Stimulated activated naive CD8-positive, alpha-beta T cell treated with anti-CD3 and anti-CD28 coated beads, Interleukin-15, Interleukin-2, amounts not matched to agents 100 ng/mL and 50 ng/mL, for 24 hours (primary cell): Measurements from ENCODE around the gene CEP112.

Source experiments
- H3K27ac Mint-ChIP-seq: one replicate; pipeline ENCODE4 v1.8.0; 2021; ENCODE audit warnings: mild to moderate bottlenecking, mixed read lengths
- H3K27me3 Mint-ChIP-seq: one replicate; pipeline ENCODE4 v1.8.0; 2021; ENCODE audit warnings: mixed read lengths
- H3K36me3 Mint-ChIP-seq: one replicate; pipeline ENCODE4 v1.8.0; 2021; ENCODE audit warnings: low read depth, mixed read lengths
- H3K4me1 Mint-ChIP-seq: one replicate; pipeline ENCODE4 v1.8.0; 2021; ENCODE audit warnings: low read depth, mixed read lengths
- H3K4me3 Mint-ChIP-seq: one replicate; pipeline ENCODE4 v1.8.0; 2021; ENCODE audit warnings: mild to moderate bottlenecking, mixed read lengths
- H3K9me3 Mint-ChIP-seq: one replicate; pipeline ENCODE4 v1.8.0; 2021; ENCODE audit warnings: mixed read lengths

CEP112 gene

DNA sequence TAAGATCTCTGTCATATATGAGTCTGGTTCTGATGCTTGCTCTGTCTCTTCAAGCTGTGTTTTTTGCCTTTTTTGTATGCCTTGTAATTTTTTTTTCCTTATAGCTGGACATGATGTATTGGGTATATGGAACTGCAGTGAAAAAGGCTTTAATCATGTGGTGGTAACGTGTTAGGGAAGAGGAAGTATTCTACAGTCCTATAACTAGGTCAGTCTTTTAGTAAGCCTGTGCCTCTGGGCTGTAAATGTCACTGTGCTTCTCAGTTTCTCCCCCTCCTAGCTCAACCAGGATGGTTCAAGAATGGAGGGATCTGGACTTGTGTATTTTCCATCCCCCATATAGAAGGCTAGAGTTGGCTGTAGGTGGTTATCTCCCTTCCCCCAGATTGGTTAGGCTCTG, 428.1 kb downstream of the CEP112 start:
- H3K36me3 Mint-ChIP-seq: no peaks in the 10 kb centered on the region
- no peaks in the 10 kb centered on the region for H3K27me3 Mint-ChIP-seq
- no peaks in the 10 kb centered on the region for H3K4me1 Mint-ChIP-seq
- H3K4me3 Mint-ChIP-seq: no peak overlapping the region
- H3K27ac Mint-ChIP-seq: no peak overlapping the region
- no peaks in the 10 kb centered on the region for H3K9me3 Mint-ChIP-seq

DNA sequence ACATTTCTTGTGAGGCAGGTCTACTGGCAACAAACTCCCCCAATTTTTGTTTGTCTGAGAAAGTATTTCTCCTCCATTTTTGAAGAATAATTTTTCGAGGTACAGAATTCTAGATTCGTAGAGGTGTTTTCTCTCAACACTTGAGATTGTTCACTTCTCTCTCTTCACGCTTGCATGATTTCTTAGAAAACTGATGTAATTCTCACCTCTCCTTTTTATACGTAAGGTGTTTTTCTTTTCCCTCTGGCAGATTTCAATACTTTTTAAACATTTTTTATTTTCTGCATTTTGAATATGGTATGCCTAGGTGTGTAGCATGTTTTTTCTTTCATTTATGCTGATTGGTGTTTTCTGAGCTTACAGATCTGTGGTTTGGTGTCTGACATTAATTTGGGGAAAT, 429.0 kb downstream of the CEP112 start:
- Mint-ChIP-seq H3K4me1 (no peaks in the 10 kb centered on the region), H3K27ac (no peak overlapping the region), H3K36me3 (no peaks in the 10 kb centered on the region), H3K4me3 (no peak overlapping the region), H3K27me3 (no peaks in the 10 kb centered on the region), H3K9me3 (no peaks in the 10 kb centered on the region)

DNA sequence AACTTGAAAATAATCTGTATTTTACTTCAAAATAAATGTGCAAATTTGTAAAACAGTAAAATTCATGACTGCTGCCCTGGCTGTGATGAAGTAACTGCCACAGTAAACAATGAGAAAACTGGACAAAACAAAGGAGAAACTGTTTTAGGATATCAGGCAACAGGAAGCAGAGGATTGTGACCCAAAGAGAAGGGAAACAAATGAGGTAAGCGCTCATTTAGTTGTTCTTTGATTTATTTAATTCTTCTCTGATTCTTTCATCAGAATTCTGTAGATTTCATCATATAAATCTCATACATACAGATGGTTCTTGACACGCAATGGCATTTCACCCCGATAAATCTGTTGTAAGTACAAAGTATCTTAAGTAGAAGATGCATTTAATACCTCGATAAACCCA, 432.4 kb downstream of the CEP112 start:
- no peaks in the 10 kb centered on the region for H3K27me3 Mint-ChIP-seq

DNA sequence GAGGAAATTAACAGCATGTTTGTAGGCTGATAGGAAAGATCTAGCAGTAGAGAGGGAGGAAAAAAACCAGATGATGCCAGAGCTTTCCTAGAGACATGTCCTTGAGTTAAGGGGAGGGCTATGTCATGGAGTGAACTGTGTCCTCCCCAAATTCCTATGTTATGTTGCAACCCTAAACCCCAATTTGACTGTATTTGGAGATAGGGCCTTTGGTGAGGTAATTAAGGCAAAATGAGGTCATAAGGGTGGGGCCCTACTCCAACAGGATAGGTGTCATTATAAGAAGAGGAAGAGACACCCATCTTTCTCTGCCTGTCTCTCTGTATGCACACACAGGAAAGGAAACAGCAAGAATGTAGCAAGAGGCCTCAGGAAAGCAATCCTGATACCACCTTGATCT, 435.2 kb downstream of the CEP112 start:
- Mint-ChIP-seq H3K9me3 (no peaks in the 10 kb centered on the region), H3K4me3 (no peak overlapping the region), H3K4me1 (peaks cover 3% of the 10 kb centered on the region), H3K27ac (no peak overlapping the region), H3K27me3 (peaks cover 3% of the 10 kb centered on the region), H3K36me3 (no peaks in the 10 kb centered on the region)

More for the DNA sequence above, 432.4 kb downstream of the CEP112 start:
- no peak overlapping the region for H3K27ac Mint-ChIP-seq
- no peaks in the 10 kb centered on the region for H3K36me3 Mint-ChIP-seq
- H3K4me3 Mint-ChIP-seq: no peak overlapping the region
- H3K4me1 Mint-ChIP-seq: no peaks in the 10 kb centered on the region
- no peaks in the 10 kb centered on the region for H3K9me3 Mint-ChIP-seq

DNA sequence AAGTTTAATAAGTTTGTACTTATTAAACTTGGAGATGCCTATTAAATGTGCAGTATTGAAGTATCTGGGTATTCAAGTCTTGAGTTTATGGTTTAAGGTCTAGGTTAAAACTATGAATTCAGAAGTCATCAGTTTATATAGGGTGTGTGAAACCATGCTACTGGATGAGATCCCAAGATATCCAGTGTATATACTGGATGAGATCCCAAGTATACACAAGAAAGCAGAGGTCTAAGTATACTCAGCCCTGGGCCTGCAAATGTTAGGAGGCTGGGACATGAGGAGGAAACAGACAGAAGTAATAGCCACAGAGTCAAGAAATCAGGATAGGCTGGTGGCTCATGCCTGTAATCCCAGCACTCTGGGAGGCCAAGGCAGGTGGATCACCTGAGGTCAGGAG, 436.1 kb downstream of the CEP112 start:
- peaks cover 7% of the 10 kb centered on the region for H3K27me3 Mint-ChIP-seq
- H3K4me3 Mint-ChIP-seq: no peak overlapping the region
- H3K27ac Mint-ChIP-seq: no peak overlapping the region

DNA sequence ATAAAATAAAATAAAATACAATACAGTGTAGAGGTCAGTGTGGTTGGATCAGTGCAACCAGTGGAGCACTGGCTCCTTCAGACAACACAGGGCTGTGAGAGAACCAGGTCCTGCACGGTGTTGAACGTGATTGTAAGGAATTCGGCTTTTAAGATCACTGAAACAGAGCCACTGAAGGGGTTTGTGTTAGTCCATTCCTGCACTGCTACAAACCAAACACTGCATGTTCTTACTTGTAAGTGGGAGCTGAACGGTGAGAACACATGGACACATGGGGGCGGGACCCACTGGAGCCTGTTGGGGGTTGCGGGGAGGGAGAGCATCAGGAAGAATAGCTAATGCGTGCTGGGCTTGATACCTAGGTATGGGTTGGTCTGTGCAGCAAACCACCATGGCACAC, 437.3 kb downstream of the CEP112 start:
- H3K4me3 Mint-ChIP-seq: no peak overlapping the region

More for the DNA sequence above, 436.1 kb downstream of the CEP112 start:
- peaks cover 11% of the 10 kb centered on the region for H3K4me1 Mint-ChIP-seq
- no peaks in the 10 kb centered on the region for H3K36me3 Mint-ChIP-seq
- H3K9me3 Mint-ChIP-seq: no peaks in the 10 kb centered on the region

DNA sequence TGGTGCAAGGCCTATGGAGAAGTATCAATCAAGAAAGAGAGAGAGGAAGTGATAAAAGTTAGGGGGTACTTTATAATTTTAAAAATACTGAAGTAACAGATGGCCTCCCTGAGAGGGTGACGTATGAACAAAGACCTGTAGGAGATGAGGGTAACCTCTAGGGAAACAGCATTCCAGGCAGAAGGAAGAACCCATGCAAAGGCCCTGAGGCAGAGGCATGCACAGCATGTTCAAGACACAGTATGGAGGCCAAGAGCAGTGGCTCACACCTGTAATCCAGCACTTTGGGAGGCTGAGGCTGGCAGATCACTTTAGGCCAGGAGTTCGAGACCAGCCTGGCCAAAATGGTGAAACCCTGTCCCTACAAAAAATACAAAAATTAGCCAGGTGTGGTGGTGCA, 437.9 kb downstream of the CEP112 start:
- Mint-ChIP-seq H3K27me3 (peaks cover 7% of the 10 kb centered on the region), H3K9me3 (no peaks in the 10 kb centered on the region), H3K36me3 (no peaks in the 10 kb centered on the region), H3K4me1 (peaks cover 21% of the 10 kb centered on the region), H3K27ac (no peak overlapping the region), H3K4me3 (no peak overlapping the region)

More for the DNA sequence above, 437.3 kb downstream of the CEP112 start:
- Mint-ChIP-seq H3K27ac (no peak overlapping the region), H3K9me3 (no peaks in the 10 kb centered on the region), H3K36me3 (no peaks in the 10 kb centered on the region), H3K27me3 (peaks cover 7% of the 10 kb centered on the region), H3K4me1 (peaks cover 21% of the 10 kb centered on the region)

DNA sequence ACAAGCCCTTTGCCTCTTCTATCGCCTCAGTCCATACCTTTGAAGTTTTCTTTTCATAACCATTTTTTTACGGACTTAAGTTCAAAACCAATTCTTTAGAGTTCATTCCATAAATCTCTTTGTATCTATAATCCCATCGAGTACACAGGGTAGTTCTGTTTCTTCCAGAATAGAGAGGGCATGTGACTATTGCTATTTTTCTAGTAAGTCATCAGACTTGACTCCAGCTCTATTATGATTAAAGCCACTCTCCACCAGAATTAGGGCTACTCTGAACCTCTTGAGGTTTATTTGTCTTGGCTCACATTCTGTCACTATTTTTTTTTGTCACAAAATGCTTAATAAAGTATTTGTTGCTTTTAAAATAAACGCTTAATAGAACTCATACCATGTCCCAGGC, 438.6 kb downstream of the CEP112 start:
- peaks cover 21% of the 10 kb centered on the region for H3K4me1 Mint-ChIP-seq
- H3K4me3 Mint-ChIP-seq: no peak overlapping the region
- H3K9me3 Mint-ChIP-seq: no peaks in the 10 kb centered on the region
- no peaks in the 10 kb centered on the region for H3K36me3 Mint-ChIP-seq
- peaks cover 7% of the 10 kb centered on the region for H3K27me3 Mint-ChIP-seq
- H3K27ac Mint-ChIP-seq: no peak overlapping the region

DNA sequence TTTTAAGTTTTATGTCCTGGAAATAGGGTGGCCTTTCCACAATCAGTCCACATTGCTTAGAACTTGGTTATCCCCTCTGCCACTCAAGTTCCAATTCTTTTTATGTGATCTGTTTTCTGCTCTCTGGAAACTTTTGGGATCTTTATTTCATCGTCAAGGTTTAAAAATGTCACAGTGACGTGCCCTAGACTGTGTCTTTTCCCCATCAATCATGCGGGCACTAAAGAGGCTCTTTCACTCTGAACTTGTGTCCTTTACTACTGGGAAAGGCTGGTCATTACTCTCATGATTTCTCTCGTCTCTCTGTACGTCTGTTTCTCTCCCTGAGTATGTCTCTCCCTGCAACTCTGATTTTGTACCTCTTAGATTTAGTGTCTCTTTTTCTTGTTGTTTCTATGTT, 440.7 kb downstream of the CEP112 start:
- no peaks in the 10 kb centered on the region for H3K9me3 Mint-ChIP-seq
- H3K4me1 Mint-ChIP-seq: peaks cover 21% of the 10 kb centered on the region
- no peak overlapping the region for H3K4me3 Mint-ChIP-seq
- H3K36me3 Mint-ChIP-seq: no peaks in the 10 kb centered on the region
- H3K27me3 Mint-ChIP-seq: peaks cover 7% of the 10 kb centered on the region
- no peak overlapping the region for H3K27ac Mint-ChIP-seq

DNA sequence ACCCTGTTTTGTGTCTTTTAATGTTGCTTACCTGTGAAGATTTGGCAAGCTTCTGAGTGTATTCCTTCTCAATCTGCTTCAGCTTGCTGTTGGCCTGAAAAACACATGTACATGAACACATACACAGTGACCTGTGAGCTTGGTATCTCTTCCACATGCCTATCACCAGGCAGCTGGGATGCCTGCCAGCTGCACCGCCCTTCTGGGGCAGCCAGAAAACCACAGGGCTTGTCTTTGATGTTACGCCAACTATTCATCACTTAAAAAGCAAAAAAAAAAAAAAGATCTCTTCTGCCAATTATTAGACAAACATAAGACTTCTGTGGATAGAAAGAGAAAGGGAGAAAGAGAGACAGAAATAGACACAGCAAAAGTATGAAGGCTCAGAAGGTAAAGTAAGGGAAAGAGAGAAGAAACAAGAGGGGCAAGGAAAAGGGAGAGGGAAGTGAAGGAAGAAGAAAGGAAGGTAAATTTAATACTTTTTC, 441.3 kb downstream of the CEP112 start:
- no peak overlapping the region for H3K4me3 Mint-ChIP-seq
- peaks cover 21% of the 10 kb centered on the region for H3K4me1 Mint-ChIP-seq
- peak overlapping the region; percentile 5 for H3K27ac Mint-ChIP-seq

DNA sequence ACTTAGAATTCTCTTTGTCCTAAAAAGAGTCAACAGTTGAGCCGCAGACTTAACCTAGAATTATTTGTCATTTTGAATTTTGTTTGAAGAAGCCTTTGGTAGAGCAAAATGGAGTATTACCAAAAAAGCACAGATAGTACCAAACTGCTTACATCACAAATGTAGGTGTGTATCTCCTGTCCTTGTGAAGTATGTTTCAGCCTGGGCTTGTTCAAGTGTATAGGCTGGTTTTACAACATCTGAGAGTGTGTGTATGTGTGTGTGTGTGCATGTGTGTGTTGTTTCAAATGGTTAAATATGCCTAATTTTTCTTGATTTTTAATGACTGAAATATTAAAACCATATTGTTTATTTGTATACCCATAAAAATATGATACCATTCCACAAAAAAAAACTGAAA, 441.8 kb downstream of the CEP112 start:
- Mint-ChIP-seq H3K9me3 (no peaks in the 10 kb centered on the region), H3K4me1 (peaks cover 21% of the 10 kb centered on the region), H3K27ac (no peak overlapping the region)

More for the DNA sequence above, 441.3 kb downstream of the CEP112 start:
- no peaks in the 10 kb centered on the region for H3K36me3 Mint-ChIP-seq
- H3K27me3 Mint-ChIP-seq: peaks cover 7% of the 10 kb centered on the region
- no peaks in the 10 kb centered on the region for H3K9me3 Mint-ChIP-seq

DNA sequence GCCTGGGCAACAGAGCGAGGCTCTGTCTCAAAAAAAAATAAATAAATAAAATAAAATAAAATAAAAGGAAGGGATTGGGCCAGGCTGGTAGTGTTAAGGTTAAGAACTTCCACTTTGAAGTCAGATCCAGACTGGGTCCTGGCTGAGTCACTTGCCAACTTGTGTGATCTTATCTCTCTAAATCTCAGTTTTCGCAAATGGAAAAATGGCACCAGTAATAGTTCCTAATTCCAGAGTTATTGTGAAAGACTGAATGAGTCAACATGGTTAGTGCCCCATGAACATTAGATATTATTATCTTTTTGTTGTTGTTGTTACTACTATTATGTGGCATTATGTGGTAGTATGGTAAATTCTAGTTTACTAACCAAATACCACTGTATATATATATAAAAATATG, 442.5 kb downstream of the CEP112 start:
- Mint-ChIP-seq H3K4me1 (peaks cover 21% of the 10 kb centered on the region), H3K36me3 (no peaks in the 10 kb centered on the region), H3K27me3 (peaks cover 7% of the 10 kb centered on the region), H3K27ac (no peak overlapping the region), H3K9me3 (no peaks in the 10 kb centered on the region), H3K4me3 (no peak overlapping the region)

More for the DNA sequence above, 441.8 kb downstream of the CEP112 start:
- Mint-ChIP-seq H3K4me3 (no peak overlapping the region), H3K36me3 (no peaks in the 10 kb centered on the region), H3K27me3 (peaks cover 7% of the 10 kb centered on the region)

DNA sequence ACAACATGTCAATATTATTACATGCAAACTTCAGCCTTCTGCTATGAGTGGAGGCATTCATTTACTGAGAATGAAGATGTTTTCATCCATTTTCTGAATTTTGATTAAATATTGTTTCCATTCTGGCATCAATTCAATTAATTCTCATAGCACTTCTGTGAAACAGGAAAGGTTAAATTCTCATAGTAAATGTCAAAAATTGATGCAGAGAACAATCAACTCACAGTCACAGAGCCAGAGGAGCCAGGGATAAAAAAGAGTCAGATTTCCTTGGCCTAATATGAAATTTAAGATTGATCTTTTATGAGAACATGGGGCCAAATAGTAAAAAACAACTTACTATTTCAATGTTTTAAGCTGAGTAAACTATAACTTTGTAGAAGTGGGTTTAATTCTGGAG, 446.7 kb downstream of the CEP112 start:
- Mint-ChIP-seq H3K9me3 (no peaks in the 10 kb centered on the region), H3K36me3 (no peaks in the 10 kb centered on the region), H3K27me3 (no peaks in the 10 kb centered on the region), H3K4me3 (no peak overlapping the region), H3K4me1 (peaks cover 27% of the 10 kb centered on the region), H3K27ac (no peak overlapping the region)

DNA sequence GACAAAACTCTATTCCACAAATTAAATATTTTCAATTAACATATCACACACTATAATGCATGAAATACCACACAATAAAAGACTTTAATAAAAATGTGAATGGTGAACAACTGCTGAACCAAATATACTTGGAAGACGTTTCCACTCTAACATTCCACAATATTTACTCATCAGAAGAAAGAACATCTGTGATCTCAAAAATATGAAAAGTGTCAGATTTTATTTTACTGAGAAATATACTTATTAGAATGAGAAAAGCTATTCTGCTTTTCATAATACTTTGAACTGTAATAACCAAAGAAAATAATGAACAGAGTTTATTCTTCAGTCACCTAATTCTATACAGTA, 448.7 kb downstream of the CEP112 start:
- peaks cover 4% of the 10 kb centered on the region for H3K9me3 Mint-ChIP-seq
- H3K36me3 Mint-ChIP-seq: no peaks in the 10 kb centered on the region
- no peak overlapping the region for H3K27ac Mint-ChIP-seq
- no peak overlapping the region for H3K4me3 Mint-ChIP-seq
- H3K27me3 Mint-ChIP-seq: no peaks in the 10 kb centered on the region
- H3K4me1 Mint-ChIP-seq: peaks cover 23% of the 10 kb centered on the region

DNA sequence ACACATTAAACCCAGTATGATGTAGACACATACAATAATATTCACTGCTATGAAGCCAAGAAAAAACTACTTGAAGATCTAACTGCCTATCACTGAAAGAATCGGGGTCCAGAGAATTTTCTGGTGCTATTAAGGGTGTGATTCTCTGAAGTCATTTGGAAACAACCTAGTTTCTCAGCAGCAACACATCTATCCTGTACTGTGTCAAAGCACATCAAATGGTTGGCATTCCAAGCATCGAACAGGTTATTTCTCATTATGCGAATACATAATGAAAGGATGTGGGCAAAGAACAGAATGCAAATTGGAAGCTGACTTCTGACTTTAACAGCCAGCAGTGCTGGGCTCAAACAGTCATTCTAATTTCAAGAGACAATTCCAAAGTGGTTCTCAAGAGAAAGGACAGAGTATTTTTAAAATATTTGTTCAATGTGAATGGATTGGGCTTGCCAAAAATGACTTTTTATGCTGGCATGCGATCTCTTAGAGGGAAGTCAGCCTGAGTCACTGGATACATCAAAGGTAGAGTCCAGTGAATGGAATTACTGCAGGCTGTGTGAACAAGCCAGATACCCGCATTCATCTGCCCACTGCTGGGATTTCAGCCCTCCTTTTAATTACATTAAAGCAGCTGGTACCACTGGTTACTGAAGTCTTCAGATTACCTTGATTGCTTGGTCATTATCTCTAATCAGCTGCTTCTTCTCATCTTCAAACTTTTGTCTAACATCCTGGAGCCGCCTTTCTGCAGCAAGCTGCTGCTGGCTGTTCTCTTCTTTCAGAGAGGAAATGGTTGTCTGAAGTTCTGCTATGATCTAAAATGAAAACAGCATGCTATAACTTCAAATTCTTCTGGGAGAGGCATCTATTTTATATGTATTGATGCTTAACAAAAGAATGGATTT, 449.3 kb downstream of the CEP112 start:
- H3K4me1 Mint-ChIP-seq: peaks cover 23% of the 10 kb centered on the region

DNA sequence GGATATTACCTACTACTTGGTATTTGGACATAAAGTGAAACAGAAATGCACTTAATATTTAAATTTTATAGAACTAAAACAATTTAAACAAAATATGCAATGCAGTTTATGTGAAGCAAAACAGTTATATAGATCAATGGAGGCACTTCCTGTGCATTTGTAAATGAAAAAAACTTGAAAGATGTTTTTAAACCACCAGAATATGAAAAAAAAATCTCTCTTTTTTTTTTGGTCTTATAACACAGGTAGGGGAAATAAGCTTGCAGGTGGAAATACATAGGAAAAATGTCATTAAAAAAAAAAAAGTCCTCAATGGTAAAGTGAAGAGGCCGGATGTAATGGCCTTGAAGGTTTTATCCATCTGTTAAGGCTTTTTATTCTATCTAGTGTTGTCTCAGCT, 450.2 kb downstream of the CEP112 start:
- H3K36me3 Mint-ChIP-seq: no peaks in the 10 kb centered on the region
- H3K27ac Mint-ChIP-seq: no peak overlapping the region
- H3K4me3 Mint-ChIP-seq: no peak overlapping the region
- H3K27me3 Mint-ChIP-seq: no peaks in the 10 kb centered on the region
- H3K9me3 Mint-ChIP-seq: peaks cover 4% of the 10 kb centered on the region
- H3K4me1 Mint-ChIP-seq: peaks cover 23% of the 10 kb centered on the region

More for the DNA sequence above, 449.3 kb downstream of the CEP112 start:
- Mint-ChIP-seq H3K27me3 (no peaks in the 10 kb centered on the region), H3K9me3 (peaks cover 4% of the 10 kb centered on the region), H3K27ac (no peak overlapping the region), H3K36me3 (no peaks in the 10 kb centered on the region), H3K4me3 (no peak overlapping the region)
